Thoracic aorta (tissue), 2 donors: ENCODE measurements around the gene TRMT11. TPM values are rescaled to one million over a fixed set of nuclear protein-coding genes. Genes with fewer than 3 reads are reported as not detected.
A peak's percentile ranks its signal among the peaks of the same experiment; 100 is the strongest.

Source experiments
- ATAC-seq: fragments of 150-250 bp; one replicate; pipeline ENCODE4 v1.8.0; 2017; ENCODE audit warnings: low read depth; ENCODE audit not compliant: insufficient number of reproducible peaks, low FRiP score
- DNase-seq: peaks from one replicate; pipeline ENCODE4 v3.0.0-alpha.2; 2020; ENCODE audit warnings: low spot score
- H3K27ac ChIP-seq, 2 donors: fragments of 200-600 bp; sonication (generic); 1 replicate in 1 of 2; 2 replicates in 1 of 2; pipeline ENCODE4 v1.5.1; 2016; ENCODE audit warnings: mild to moderate bottlenecking in 2 of 2, moderate library complexity in 2 of 2
- H3K27me3 ChIP-seq: fragments of 200-600 bp; sonication (generic); replicated peaks from 2 replicates; pipeline ENCODE4 v1.6.0; 2016; ENCODE audit warnings: mild to moderate bottlenecking; ENCODE audit not compliant: insufficient read depth
- H3K36me3 ChIP-seq: fragments of 200-600 bp; sonication (generic); one replicate; pipeline ENCODE4 v1.5.1; 2016
- H3K4me1 ChIP-seq, 2 donors: fragments of 200-600 bp; sonication (generic); 1 replicate in 1 of 2; 2 replicates in 1 of 2; pipeline versions ENCODE4 v1.5.1 to v1.6.0; 2016; ENCODE audit warnings: low read depth in 2 of 2, mild to moderate bottlenecking in 1 of 2; ENCODE audit not compliant: control insufficient read depth in 1 of 2
- H3K4me3 ChIP-seq: fragments of 200-600 bp; sonication (generic); 2 replicates; pipeline ENCODE4 v1.5.1; 2016; ENCODE audit warnings: mild to moderate bottlenecking
- H3K9me3 ChIP-seq: fragments of 200-600 bp; sonication (generic); 2 replicates; pipeline ENCODE4 v1.5.1; 2016
- total RNA-seq, 2 donors: library from RNA; depleted of rRNA; stranded (reverse); fragments of >200 nt; gene quantifications; one replicate each; pipeline versions ENCODE4 v1.1.0 to v1.2.3, GENCODE V29; 2016
- TF ChIP-seq, protein P1 (sequence below): fragments of 200-600 bp; sonication (generic); IDR thresholded peaks from one replicate; pipeline ENCODE4 v1.5.1; 2019; ENCODE audit warnings: antibody characterized with exemption

TRMT11 gene
- total RNA-seq, 2 donors from 2014 or later = 33.6 to 54.0 TPM

DNA sequence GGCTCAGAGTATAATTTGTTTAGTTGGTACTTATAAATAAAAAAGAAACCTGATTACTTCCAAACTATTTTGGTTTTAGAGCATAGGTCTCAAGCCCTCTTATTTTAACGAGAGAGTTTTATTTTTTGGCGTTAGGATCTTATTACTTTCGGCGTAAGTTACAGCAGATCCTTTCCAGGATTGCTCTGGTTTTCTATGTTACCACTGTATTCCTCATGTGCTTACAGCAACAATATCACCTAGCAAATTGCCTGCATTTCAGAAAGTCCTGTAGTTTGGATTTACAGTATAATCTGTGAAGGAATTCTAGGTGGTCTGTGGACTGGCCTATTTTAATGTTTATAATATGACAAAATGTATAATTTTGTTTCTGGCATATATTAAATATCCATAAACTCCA, 54.1 kb downstream of the TRMT11 start:
- no peak for DNase-seq
- Histone ChIP-seq H3K27ac (peak overlapping the region; percentile 62 to 70), H3K9me3 (no peaks in the 10 kb centered on the region), H3K4me3 (no peak overlapping the region), H3K27me3 (no peaks in the 10 kb centered on the region), H3K4me1 (peaks cover 30 to 40% of the 10 kb centered on the region in 2 donors), H3K36me3 (no peaks in the 10 kb centered on the region)
- TF ChIP-seq, protein P1, sequence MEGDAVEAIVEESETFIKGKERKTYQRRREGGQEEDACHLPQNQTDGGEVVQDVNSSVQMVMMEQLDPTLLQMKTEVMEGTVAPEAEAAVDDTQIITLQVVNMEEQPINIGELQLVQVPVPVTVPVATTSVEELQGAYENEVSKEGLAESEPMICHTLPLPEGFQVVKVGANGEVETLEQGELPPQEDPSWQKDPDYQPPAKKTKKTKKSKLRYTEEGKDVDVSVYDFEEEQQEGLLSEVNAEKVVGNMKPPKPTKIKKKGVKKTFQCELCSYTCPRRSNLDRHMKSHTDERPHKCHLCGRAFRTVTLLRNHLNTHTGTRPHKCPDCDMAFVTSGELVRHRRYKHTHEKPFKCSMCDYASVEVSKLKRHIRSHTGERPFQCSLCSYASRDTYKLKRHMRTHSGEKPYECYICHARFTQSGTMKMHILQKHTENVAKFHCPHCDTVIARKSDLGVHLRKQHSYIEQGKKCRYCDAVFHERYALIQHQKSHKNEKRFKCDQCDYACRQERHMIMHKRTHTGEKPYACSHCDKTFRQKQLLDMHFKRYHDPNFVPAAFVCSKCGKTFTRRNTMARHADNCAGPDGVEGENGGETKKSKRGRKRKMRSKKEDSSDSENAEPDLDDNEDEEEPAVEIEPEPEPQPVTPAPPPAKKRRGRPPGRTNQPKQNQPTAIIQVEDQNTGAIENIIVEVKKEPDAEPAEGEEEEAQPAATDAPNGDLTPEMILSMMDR = no peak
- no peak for ATAC-seq

DNA sequence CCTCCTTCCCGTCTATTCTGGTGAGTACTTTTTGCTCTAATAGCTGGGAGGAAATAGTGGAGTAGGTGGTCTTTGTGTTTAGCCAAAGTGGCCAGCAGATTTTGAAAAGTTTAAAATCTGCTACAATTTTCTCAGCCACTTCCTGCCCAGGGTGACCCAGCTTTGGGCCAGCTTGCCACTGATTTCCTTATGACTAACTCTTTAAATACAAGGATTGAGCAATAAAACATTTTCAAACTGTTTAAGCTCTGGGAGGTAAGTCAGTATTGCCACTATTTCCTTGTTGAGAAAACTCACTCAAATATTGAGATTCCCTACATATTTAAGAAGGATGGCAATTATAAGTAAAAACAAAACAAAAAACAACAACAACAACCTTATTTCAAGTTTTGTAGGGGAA, 54.5 kb downstream of the TRMT11 start:
- no peak for DNase-seq
- Histone ChIP-seq H3K4me1 (peaks cover 30 to 40% of the 10 kb centered on the region in 2 donors), H3K36me3 (no peaks in the 10 kb centered on the region), H3K27me3 (no peaks in the 10 kb centered on the region), H3K9me3 (no peaks in the 10 kb centered on the region), H3K4me3 (no peak overlapping the region), H3K27ac (peak overlapping the region; percentile 62 to 70)
- TF ChIP-seq, protein P1 = no peak
- peak; percentile 55 for ATAC-seq

DNA sequence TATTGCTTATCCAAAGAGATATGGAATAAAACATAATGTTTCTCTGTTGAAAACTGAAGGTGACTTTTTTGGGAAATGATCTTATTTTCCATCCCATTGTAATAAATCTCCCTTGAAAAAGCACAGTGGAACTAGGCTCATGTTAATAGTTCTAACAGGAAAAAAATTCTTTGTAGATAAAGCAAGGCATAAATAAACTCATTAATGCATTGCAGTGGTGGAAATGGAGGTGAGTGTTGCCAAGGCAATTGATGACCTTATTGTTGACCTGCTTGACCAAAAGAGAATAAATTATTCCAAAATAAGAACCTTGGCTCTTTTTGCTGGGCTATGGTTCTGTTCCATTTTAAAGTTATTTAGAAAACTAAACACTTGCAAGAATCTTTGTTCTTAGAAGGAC, 55.2 kb downstream of the TRMT11 start:
- Histone ChIP-seq H3K27ac (peak overlapping the region; percentile 62 to 70), H3K4me1 (peaks cover 30 to 40% of the 10 kb centered on the region in 2 donors), H3K4me3 (no peak overlapping the region), H3K36me3 (no peaks in the 10 kb centered on the region), H3K9me3 (no peaks in the 10 kb centered on the region), H3K27me3 (no peaks in the 10 kb centered on the region)
- DNase-seq = no peak
- TF ChIP-seq, protein P1 = no peak
- no peak for ATAC-seq

DNA sequence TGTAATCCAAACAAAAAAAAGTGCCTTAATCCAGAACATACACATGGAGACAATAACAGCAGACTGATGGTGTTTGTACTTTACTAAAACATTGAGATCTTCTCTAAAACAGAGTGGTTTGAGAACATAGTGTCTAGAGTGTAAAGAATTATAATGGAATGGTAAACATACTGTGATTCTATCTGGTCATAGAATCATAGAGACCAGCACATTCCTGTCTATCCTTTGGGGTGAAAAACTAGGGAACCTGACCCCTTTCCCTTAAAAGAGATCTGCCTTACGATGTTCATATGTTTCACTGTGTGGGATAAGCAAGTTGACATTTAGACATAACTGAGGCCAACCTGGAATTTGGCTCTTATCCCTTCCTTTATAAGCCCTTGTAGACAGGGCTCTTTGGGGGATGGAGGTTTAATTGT, 55.7 kb downstream of the TRMT11 start:
- H3K27me3 ChIP-seq = no peaks in the 10 kb centered on the region
- peak overlapping the region in 1 of 2 donors; percentile 70 for H3K27ac ChIP-seq
- no peak overlapping the region for H3K4me3 ChIP-seq
- DNase-seq = no peak
- ATAC-seq = no peak
- H3K9me3 ChIP-seq = no peaks in the 10 kb centered on the region
- peaks cover 30 to 40% of the 10 kb centered on the region in 2 donors for H3K4me1 ChIP-seq
- TF ChIP-seq, protein P1 = no peak
- H3K36me3 ChIP-seq = peaks cover 2% of the 10 kb centered on the region

DNA sequence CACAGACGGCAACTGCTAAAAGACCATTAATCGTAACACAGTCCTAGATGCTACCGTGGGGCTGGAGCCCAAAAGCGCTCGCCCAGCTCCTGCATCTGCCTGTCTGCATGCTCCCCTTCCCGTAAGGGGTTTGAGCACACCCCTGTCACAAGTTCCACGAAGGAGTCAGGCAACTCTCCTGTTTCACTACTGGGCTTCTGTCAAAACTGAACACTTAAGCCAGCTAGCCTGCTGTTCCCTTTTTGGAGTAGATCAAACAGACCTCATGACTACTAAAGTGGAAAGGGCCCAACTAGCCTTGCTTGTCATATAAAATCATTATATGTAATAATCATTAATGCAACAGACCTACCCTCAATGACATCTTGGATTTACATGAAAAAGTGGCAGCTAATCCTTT, 61.3 kb downstream of the TRMT11 start:
- no peak overlapping the region for H3K4me3 ChIP-seq
- H3K27ac ChIP-seq = no peak overlapping the region
- no peaks in the 10 kb centered on the region for H3K9me3 ChIP-seq
- TF ChIP-seq, protein P1 = no peak
- H3K27me3 ChIP-seq = no peaks in the 10 kb centered on the region
- H3K36me3 ChIP-seq = peaks cover 2% of the 10 kb centered on the region
- ATAC-seq (no peak), DNase-seq (no peak)
- peaks cover under 1 to 2% of the 10 kb centered on the region in 2 donors for H3K4me1 ChIP-seq
